Amygdala (tissue), 56 donors: Measurements from ENCODE around the gene RNFT2.
A peak's percentile ranks its signal among the peaks of the same experiment; 100 is the strongest.

ENCODE experiments used
- DNase-seq, 56 donors: peaks; one replicate each; lab custom pipeline; 2025; lab: John Stamatoyannopoulos, UW

The RNFT2 gene

GRCh38 chr12:116867523-116867922 is 129.4 kb downstream of the RNFT2 start:
- no peak for DNase-seq

- DNase-seq: no peak
Observed at GRCh38 chr12:116870306-116870705, 132.2 kb downstream of the RNFT2 start.

GRCh38 chr12:116874324-116874995 is 136.3 kb downstream of the RNFT2 start:
- DNase-seq: no peak

GRCh38 chr12:116876151-116876869 is 138.2 kb downstream of the RNFT2 start:
- DNase-seq: peak in 1 of 56 donors; percentile 7

GRCh38 chr12:116878567-116879508 is 140.7 kb downstream of the RNFT2 start:
- DNase-seq: peak in 1 of 56 donors; percentile 5

GRCh38 chr12:116879509-116880212 is 141.5 kb downstream of the RNFT2 start:
- DNase-seq: peak in 6 of 56 donors; percentile 5 to 10 (median 9)

GRCh38 chr12:116880213-116880816 is 142.2 kb downstream of the RNFT2 start:
- no peak for DNase-seq

GRCh38 chr12:116880817-116881324 is 142.8 kb downstream of the RNFT2 start:
- DNase-seq: peak in 9 of 56 donors; percentile 8 to 40 (median 15)

- DNase-seq: peak in 3 of 56 donors; percentile 15 to 40 (median 36)
Observed at GRCh38 chr12:116881325-116881876, 143.3 kb downstream of the RNFT2 start, which contains the start of gene HRK. HRK (minus strand) TSS chr12:116881441; CDS start chr12:116881307, 134 bp downstream.

- DNase-seq: no peak
Observed at GRCh38 chr12:116881877-116882507, 143.9 kb downstream of the RNFT2 start.

- DNase-seq: no peak
Observed at GRCh38 chr12:116882742-116883141, 144.6 kb downstream of the RNFT2 start.

GRCh38 chr12:116884871-116885270 is 146.8 kb downstream of the RNFT2 start:
- no peak for DNase-seq

GRCh38 chr12:116885491-116885890 is 147.4 kb downstream of the RNFT2 start:
- no peak for DNase-seq

- no peak for DNase-seq
Observed at GRCh38 chr12:116887244-116887643, 149.1 kb downstream of the RNFT2 start.

- DNase-seq: no peak
Observed at GRCh38 chr12:116887897-116888296, 149.8 kb downstream of the RNFT2 start.

- no peak for DNase-seq
Observed at GRCh38 chr12:116890330-116890729, 152.2 kb downstream of the RNFT2 start.

GRCh38 chr12:116891019-116891418 is 152.9 kb downstream of the RNFT2 start:
- DNase-seq: no peak

- no peak for DNase-seq
Observed at GRCh38 chr12:116892349-116893140, 154.4 kb downstream of the RNFT2 start.
